Left forelimb (tissue), 1 donor: ENCODE results near the gene SWI5.
A peak's percentile ranks its signal among the peaks of the same experiment; 100 is the strongest.
"Not testable (repeated sequence)": the region's sequence is repeated elsewhere in the genome, so short reads cannot be mapped to it uniquely, and the experiment has no call there.

Experiments
- DNase-seq: peaks from one replicate; pipeline ENCODE4 v3.0.0-alpha.2; 2018; ENCODE audit warnings: low spot score

SWI5 gene

GRCh38 chr9:128276008-128276573 lies at the start of gene SWI5:
Gene SWI5, plus strand, starts transcription at chr9:128276276.
- peak; percentile 100 for DNase-seq

- no peak for DNase-seq
These were observed 49.7 kb upstream of the SWI5 start for GRCh38 chr9:128226412-128226801.

GRCh38 chr9:128230897-128231296 lies 45.2 kb upstream of the SWI5 start:
- not testable (repeated sequence) for DNase-seq

- no peak for DNase-seq
These were observed 44.2 kb upstream of the SWI5 start for GRCh38 chr9:128231638-128232527.

- DNase-seq = no peak
These were observed 43.3 kb upstream of the SWI5 start for GRCh38 chr9:128232528-128233428.

GRCh38 chr9:128233817-128234406 lies 42.2 kb upstream of the SWI5 start:
- no peak for DNase-seq

- DNase-seq = no peak
These were observed 34.0 kb upstream of the SWI5 start for GRCh38 chr9:128242124-128242523.

- peak; percentile 85 for DNase-seq
These were observed 33.3 kb upstream of the SWI5 start for GRCh38 chr9:128242828-128243214.

- DNase-seq = peak; percentile 90
These were observed 32.7 kb upstream of the SWI5 start for GRCh38 chr9:128243215-128244018.

GRCh38 chr9:128244091-128244836 lies 31.8 kb upstream of the SWI5 start:
- DNase-seq = no peak

- peak; percentile 94 for DNase-seq
These were observed 31.2 kb upstream of the SWI5 start for GRCh38 chr9:128244837-128245231.

- DNase-seq = peak; percentile 87
These were observed 30.5 kb upstream of the SWI5 start for GRCh38 chr9:128245421-128246151.

- DNase-seq = no peak
These were observed 29.6 kb upstream of the SWI5 start for GRCh38 chr9:128246471-128246870.

GRCh38 chr9:128247226-128247803 lies 28.8 kb upstream of the SWI5 start:
- DNase-seq = no peak

- DNase-seq = no peak
These were observed 26.5 kb upstream of the SWI5 start for GRCh38 chr9:128249558-128249907.

GRCh38 chr9:128249908-128250838 lies 25.9 kb upstream of the SWI5 start:
- DNase-seq = peak; percentile 87

- DNase-seq = no peak
These were observed 25.0 kb upstream of the SWI5 start for GRCh38 chr9:128250839-128251731.
